Medulla oblongata (tissue), 1 donor: ENCODE data around the gene AKR7A2.

Source experiments
- DNase-seq: peaks from one replicate; pipeline ENCODE4 v3.0.0-alpha.2; 2015; ENCODE audit errors: extremely low spot score

The AKR7A2 gene

DNA sequence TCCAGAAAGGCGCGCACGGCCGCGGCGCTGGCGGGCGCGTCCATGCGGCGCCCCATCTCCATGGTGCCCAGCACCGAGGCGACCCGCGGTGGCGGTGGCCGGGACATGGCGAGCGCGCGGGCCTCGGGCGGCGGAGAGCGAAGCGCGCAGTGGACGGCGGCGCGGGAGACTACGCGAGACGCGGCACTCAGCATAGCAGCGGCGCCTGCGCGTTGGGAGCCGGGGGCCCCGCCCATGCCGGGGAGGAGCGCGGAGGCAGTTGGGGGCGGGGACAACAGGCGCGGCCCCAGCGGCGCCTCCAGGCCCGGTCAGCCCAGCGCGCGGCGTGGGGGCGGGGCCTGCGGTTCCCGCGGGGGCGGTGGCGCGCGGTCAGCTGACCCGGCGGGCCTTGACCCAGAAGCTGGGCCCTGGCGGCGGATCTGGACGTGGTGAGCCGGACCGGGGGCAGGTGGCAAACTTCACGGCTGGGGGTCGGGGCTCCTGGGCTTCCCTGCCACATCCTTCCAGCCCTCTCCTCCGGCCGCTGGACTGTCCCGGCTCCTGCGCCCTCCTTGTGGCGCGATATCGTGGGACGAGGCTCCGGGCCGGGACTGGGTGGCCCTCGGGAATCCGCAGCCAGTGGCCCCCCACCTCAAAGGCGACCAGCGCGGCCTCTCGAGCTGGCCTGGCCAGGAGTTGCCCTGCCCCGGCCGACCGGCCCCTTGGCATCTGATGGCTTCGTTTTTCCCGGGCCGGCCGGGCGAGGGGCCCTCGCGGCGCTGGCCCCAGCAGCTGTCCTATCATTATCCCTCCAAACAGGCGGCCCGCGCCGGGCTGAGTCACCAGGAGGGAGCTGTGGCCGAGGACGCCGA is at the start of gene AKR7A2, which contains the start of gene SLC66A1:
TSS of gene AKR7A2 (minus strand) at position 214 of the 851 bp plus-strand sequence. CDS start at position 194, 20 bp downstream.
TSS of gene SLC66A1 (plus strand) at position 396 of the 851 bp plus-strand sequence. CDS start 5,352 bp downstream, outside the sequence.
- peak; percentile 96 for DNase-seq

DNA sequence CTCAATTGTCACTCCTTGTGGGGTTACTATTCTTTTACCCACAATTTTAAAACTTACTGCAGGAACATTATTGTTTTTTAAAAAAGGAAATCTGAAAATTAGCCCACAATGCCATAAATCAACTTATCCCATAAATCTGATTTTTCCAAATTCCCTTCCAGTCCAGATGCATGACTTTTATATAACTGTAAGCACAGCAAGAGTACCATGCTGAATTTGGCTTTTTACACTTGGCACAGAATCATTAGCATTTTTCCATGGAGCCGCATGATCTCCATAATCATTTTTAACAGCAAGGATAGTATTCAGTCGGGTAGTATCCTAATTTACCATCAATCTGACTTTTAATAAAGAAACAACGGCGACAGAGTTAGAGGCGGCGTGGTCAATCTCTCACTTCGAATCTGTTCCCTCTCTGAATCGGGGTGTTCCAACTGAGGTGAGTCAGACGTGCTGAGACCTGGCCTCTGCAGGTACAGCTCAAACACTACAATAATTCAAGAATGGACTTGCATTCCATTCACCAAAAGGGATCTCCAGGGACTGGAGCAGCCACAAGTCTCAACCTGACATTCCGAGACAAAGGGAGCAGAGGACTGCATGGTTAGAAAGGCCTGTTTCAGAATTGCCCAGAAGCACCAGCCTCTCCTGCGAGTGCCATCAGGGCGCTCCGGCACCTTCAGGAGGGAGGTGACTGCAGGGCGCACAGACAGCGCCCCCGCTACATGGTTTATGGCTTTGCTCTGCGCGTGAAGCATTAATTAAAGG is 49.1 kb upstream of the AKR7A2 start:
- DNase-seq = no peak

GRCh38 chr1:19360432-19360831 is 48.5 kb upstream of the AKR7A2 start:
- DNase-seq = no peak

- no peak for DNase-seq
Observed at GRCh38 chr1:19360016-19360415, 48.1 kb upstream of the AKR7A2 start.

DNA sequence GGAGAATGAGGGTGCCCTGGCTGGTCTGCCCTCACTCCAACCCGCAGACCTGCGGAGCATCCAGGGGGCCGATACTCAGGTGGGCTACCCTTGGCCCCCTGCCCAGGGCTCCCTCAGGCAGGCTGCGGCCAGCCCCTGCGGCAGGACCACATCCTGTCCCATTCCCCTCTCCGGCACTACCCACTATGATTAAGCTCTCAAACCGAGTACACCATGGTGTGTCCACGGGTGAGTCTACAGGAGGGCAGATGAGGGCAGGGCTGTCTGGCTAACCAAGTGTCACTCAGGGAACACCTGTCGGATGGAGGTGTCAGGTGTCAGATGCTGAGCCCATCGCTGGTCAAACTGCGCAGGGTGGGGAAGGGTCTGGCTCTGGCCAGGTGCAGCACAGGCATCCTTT is 47.4 kb upstream of the AKR7A2 start:
- no peak for DNase-seq

- no peak for DNase-seq
Observed at GRCh38 chr1:19358710-19359109, 46.8 kb upstream of the AKR7A2 start.

DNA sequence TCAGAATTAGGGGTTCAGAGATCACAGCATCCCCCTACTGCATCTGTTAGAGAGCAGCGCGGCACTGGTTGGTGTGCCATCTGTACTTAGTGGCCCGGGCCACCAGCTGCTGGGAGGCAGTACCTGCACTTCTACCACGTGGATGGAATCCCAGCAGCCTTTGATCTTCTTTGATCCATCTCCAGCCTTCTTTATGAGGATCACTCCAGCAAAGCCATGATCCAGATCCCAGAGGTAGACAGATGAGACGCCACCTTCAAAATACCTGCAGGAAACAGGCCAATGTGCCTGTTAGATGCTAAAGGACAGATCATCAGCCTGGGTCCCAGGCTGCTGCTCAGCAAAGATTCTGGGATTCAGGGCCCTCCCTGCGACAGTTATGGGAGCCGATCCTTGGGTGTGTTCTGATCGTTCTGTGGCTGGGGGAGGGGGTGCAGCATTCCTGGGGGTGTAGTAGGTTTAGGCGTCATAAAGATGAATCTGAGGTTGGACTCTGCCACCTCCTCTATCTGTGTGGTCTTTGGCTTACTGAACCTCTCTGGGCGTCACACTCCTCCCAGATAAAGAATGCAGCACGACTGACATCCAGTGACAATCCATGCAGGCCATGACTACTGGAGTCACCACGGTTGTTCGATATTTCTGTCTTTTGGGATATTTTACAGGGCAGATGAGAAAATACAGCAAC is 45.5 kb upstream of the AKR7A2 start:
- DNase-seq = no peak

- no peak for DNase-seq
Observed at GRCh38 chr1:19356266-19356665, 44.3 kb upstream of the AKR7A2 start.

- no peak for DNase-seq
Observed at GRCh38 chr1:19354531-19354981, 42.6 kb upstream of the AKR7A2 start.

DNA sequence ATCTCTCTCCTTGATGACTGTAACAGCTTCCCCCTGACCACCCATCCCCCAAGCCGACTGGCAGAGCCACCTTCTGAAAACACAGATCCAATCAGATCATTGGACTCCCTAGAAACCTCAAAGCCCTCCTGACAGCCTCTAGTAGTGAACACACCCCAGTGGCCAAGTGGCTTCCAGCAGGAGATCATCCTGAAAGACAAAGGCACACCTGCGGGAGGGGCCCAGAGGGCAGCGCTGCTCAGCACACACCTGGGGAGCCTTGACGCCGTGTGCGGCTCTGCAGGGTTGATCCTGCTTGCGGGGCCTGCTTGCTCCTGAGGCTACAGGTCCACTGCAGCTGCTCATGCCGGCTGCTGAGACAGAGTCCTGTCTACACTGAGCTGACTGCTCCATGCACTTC is 41.7 kb upstream of the AKR7A2 start:
- DNase-seq = no peak

DNA sequence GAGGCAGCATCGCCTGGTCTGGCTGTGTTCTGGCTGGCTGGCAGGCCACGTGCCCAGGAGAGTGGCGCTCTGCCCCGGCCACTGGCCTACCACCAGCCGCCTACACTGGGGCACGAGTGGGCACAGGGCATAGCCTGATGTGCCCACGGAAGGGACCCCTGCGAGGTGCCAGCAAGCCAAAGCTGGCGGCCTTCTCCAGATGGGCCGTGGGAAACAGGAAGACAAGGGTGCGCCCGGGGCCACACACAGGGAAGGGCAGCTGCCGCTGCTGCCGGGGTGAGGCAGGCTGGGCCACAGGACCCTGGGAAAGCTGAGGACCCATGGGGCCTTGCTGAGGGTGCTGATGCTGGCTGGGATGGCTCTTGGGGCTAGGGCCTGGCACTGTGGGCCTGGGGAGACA is 40.9 kb upstream of the AKR7A2 start:
- no peak for DNase-seq

DNA sequence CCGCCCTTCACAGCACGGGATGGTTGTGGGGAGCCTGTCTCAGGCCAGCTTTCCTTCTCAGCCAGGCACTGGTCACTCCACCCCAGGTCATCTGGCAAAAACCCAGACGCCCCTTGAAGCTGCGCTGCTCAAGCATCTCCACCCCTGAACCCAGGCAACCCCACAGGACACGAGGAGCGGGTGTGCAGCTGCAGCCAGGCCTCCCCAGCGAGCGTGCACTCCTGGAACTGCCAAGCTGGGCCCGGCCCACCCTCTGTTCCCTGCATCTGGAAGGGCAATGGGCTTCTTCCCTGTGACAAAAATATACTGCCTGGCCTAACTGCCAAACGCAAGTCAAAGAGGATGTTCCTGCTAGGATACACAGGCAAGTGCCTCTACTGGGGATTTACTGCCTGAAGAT is 39.9 kb upstream of the AKR7A2 start:
- no peak for DNase-seq

- no peak for DNase-seq
Observed at GRCh38 chr1:19350566-19350965, 38.6 kb upstream of the AKR7A2 start.

GRCh38 chr1:19349999-19350398 is 38.1 kb upstream of the AKR7A2 start:
- no peak for DNase-seq

GRCh38 chr1:19348441-19349198 is 36.7 kb upstream of the AKR7A2 start:
- no peak for DNase-seq

DNA sequence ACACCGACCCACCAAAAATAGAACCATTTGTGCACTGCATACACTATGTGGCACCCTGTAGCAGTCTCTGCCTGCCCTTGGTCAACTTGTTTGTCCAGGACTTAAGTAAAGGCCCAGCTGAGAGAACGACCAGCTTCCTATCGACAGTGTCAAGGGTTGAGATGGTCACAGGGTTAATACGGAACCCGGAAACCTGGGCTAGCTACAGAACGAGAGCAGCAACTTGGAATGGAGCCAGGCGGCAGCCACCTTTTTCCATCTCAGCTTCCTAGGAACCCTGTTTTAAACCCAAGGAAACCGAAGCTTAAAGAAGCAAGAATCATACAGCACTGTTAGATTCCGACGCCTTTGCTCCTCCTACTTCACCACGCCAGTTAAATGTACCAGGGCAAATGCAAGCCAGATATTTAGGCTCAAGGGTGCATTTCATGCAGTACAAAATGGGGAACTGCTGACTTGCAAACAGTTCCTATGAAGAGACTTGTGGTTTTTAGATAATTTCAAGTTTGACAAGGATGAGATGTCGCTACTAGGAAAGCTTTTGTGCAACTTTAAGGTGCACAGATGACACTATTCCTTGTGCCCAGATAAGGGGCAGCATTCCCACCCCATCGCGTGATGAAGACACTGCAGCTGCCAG is 35.7 kb upstream of the AKR7A2 start:
- DNase-seq = peak; percentile 46

DNA sequence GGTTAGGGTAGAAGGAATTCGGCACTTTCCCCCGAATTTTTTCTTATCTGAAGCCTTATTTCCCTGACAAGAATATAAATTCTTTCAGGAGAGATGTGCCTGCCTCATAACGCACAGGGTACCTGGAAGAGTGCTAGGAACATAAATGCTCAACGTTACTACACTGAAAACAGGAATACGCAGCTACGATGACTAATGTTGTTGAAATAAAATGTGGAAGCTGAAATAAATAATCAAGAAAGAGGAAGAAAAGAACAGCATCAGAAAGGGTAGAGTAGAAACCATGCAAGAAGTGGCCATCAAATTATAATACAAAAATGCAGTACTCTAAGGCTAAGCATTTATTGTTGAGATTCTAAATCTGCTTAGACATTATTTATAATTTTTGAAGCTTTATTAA is 34.1 kb upstream of the AKR7A2 start:
- DNase-seq = no peak

- peak; percentile 45 for DNase-seq
Observed at GRCh38 chr1:19345391-19345790, 33.4 kb upstream of the AKR7A2 start.

DNA sequence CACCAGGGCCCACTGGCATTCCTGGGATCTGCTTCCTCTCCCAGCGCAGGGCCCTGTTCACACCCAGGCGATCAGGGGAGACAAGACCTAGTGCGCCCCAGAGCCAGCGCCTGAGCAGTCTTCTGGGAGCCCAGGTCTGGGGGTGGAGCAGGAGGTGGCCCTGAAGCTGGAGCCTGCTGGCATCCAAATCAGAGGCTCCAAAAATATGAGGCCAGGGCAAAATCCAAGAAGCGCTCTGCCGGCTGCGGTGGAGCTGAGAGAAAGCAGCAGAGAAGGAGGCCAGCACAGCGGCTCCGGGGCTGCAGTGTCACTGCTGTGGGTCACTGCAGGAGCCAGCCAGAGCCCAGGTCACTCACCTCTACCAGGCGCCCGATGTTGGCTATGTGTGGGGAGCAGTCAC is 32.9 kb upstream of the AKR7A2 start:
- DNase-seq = no peak

DNA sequence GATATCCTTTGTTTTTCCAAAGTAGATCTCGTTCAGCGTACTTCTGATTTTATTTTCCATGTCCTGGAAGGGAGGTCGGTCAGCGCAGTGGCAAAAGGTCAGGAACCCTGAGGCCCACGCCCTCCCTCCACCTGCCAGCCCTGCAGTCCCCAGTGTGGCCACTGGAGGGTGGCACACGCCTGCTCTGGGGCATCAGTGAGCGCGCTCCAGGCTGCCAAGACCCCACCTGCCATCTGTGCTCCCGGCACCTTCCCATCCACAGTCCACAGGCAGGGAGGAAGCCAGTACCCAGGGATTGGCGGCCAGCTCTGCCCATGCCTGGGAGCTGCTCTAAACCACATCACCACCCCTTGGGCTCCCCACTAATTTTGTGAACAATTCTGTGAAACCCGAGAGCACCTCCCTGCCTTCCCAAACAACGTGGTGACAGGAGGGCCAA is 32.4 kb upstream of the AKR7A2 start:
- DNase-seq = peak; percentile 59
